HG03039 (cell line): ENCODE results near the gene ASAP2.
"Not testable (repeated sequence)": the region's sequence is repeated elsewhere in the genome, so short reads cannot be mapped to it uniquely, and the experiment has no call there.

Experiments
- ATAC-seq: cut with Tn5 transposase; IDR thresholded peaks from one replicate; pipeline ENCODE4 v1.9.1; 2021; ENCODE audit warnings: mild to moderate bottlenecking, moderate library complexity; ENCODE audit not compliant: unreplicated experiment

Gene ASAP2

DNA sequence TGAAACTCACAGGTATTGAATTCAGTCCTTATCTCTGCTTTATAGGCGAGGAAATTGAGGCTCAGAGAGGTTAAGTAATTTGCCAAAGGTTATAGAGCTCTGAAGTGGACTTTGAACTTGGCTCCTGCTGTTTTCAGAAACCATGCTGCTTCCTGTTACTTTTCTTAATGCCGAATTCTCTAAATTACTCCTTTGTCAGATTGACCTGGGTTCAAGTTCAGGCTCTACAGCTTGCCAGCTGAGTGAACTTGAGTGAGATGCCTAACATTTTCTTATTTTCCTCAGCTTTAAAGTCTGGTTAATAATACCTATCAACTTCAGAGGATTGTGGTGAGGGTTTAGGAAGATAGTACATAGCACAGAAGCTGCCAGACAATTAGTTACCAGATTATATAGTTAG, 3.4 kb downstream of the ASAP2 start:
- ATAC-seq: no peak

DNA sequence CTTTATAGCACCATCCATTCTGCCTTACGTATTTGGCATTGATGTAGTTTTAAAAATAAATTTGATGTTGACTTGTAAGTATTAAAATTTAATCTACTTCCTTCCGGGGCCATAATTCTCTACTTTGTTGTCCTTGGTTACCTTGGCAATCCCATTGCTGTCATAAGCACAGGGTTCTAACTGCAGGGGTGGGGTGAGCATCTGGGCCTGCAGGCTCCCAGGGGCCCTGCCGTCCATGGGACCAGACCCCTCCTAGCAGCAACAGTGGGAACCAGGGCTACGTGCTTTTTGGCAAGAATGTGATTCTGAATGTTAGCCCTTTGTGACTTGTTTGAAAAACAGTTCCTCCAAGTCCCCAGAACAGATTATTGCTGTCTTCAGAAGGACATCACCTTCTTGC, 4.9 kb downstream of the ASAP2 start:
- no peak for ATAC-seq

DNA sequence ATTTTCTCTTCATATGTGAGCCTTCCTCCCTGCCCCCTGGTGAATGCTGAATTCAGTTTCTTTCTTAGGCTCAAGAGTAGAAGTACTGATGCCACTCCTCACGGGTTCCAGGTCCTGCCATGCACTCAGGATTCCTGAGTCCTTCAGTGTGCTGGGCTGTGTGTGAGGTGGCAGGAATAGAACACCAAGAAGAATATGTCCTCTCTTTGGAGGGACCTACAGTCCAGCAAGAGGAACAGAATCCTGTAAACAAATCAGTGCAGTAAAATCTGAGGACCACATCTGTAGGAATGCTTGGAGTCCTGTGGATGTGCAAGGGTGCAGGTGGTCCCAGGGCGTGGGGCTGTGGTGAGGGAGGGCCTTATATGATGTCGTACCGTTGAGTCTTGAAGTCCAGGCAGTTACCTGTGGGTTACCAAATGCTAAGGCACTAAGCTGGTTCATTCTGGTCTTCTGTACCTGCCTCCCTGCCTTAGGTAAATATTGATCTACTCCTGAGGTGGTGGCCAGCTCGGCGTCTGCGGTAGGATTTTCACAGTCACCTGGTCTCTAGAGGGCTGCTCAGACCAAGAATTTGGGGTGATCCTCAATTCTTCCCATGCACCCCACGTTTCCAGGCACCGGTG, 5.5 kb downstream of the ASAP2 start:
- no peak for ATAC-seq

DNA sequence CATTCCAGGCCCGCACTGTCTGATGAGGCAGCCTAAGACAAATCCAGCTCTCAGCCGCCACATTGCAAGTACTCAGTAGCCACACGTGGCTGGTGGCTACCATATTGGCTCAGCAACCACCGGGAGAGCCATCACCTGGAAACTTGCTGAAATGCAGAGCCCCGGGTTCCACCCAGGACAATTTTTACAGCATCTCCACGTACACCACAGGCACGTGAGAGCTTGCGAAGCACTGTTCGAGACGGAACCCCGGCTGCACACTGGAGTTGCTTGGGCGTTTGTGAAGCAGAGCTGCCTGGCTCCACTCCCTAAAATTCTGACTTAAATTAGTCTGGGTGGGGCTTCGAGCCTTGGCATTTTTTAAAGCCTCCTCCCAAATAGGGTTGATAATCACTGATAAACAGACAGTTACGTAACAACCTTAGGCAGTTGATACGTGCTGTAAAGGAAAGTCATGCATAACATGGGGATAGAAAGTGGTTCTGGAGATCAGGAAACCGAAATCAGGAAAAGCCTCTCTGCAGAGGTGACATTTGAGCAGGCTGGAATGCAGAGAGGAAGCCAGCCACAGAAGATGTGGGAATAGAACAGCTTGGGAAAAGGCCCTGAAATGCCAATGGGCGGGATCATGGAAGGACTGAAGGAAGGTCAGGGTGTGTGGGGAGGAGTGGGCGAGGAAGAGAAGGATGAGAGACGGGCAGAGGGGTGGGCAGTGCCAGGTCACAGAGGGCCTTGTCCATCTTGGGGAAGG, 6.2 kb downstream of the ASAP2 start:
- ATAC-seq: no peak

DNA sequence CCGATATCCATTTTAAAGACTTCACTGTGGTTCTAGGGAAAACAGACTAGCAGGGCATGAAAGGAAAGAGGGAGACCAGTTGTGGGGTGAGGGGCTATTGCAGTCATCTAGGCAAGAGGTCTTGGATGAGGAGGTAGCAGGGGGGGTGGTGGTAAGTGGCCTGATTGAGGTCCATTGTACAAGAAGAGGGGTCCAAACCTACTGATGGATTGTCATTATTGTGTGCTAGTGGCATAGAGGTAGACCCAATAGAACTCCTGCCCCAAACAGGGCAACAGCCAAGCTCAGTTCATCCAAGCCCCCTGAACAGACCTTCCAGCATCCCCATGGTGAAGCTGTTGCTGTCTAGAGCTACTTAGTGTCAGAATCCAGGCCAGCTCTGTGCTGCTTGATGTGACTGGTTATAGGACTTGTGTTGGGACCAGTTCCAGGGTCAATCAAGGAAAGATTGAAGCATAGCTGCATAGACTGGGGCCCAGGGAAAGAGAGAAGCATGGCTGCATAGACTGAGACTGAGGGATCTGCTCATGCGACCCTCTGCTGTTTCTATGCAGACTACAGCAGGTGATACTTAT, 7.0 kb downstream of the ASAP2 start:
- no peak for ATAC-seq

DNA sequence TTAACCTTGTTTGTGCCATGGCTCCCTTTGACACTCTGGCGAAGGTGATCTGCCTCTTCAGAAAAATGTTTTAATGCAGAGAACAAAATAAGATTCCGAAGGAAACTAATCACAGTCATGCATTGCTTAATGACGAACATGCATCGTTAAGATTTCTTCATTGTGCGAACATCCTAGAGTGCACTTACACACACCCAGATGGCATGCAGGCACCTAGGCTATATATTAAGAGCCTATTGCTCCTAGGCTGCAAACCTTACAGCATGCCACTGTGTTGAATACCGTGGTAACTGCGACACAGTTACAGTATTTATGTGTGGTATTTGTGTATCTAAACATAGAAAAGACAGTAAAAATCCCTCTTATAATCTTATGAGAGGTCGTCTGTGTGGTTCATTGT, 8.3 kb downstream of the ASAP2 start:
- no peak for ATAC-seq

DNA sequence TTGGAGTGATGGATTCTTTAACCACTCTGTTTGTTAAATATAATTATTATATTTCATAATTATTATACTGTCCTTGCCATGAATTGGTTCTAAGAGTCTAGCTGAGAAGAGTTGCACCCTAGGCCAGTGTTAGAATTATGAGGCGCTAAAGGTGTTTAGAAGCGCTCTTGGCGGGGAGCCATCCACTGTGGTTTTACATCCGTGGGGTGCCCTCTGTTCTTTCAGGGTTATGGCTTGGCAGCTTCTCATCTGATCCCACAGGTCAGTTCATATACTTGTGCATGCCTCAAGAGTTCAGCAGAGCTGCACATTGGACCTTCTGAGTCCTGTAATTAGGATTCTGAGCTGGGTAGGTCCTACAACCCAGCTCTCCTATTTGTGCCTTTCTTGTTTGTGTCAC, 9.1 kb downstream of the ASAP2 start:
- ATAC-seq: no peak

DNA sequence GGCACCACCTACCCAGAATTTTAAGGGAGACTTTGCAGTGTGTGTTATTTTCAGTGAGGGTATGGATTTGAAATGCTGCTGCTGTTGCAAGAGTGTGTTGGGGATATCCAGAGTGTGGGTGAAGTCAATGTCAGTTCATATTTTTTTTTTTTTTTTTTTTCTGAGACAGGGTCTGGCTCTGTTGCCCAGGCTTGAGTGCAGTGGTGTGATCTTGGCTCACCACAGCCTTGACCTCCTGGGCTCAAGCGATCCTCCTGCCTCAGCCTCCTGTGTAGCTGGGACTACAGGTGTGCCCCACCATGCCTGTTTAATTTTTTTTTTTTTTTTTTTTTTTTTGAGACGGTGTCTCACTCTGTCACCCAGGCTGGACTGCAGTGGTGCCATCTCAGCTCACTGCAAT, 9.5 kb downstream of the ASAP2 start:
- ATAC-seq: not testable (repeated sequence)

DNA sequence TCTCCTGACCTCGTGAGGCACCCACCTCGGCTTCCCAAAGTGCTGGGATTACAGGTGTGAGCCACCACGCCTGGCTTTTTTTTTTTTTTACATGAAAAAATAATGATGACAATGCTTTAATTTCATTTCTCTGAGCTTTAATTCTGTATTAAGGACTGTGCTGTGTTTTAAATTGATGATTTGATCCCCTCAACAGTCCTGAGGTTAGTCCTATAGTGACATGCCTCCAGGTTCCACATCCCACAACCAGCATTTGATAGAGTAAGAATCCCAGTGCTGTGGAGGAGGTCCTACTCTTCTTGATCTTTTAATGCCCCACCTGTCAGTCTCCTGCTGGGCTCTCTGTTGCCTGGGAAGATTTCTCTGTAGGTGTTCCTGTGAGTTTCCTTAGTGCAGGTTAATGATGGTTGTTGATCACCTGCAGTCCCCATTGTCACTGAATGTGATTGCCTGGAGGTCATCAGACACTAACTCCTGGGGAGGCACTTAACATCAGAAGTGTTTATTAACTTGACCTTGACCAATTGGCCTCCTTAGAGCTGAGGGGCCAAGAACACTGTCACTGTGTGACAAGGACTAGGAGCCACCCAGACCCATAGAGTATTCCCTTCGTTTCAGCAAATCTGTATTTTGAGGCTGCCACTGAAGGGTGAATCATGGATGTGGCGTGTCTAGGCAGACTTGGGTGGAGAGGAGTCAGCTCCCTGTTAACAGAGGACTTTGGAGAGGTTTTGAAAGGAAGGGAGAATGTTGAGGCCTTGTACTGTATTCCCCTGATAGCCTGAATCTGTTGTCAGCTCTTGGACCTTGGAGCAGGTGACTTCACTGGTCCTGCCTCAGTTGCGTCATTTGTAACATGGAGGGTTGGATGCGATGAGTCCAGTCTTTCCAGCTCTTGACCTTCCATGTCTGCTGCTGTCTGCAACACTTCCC, 11.5 kb downstream of the ASAP2 start:
- ATAC-seq: no peak

DNA sequence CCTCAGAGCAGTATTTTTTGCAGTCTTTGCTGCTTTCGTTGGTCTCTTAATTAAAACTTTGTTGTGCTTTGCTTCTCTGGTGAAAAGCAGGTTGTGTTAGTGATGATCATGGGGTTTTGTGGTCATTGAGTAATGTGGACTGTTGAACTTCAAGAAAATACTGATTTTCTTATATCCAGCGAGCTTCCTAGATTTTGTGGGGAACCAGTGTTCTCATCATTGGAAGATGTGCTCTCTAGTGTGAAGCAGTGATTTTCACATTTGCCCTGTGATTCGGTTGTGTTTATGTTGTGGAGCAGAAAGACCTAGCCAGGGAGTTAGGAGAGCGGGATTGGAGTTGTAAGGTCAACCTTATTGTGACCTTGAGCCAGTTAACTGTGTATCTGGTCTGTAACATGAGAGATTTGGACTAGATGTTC, 12.4 kb downstream of the ASAP2 start:
- no peak for ATAC-seq

DNA sequence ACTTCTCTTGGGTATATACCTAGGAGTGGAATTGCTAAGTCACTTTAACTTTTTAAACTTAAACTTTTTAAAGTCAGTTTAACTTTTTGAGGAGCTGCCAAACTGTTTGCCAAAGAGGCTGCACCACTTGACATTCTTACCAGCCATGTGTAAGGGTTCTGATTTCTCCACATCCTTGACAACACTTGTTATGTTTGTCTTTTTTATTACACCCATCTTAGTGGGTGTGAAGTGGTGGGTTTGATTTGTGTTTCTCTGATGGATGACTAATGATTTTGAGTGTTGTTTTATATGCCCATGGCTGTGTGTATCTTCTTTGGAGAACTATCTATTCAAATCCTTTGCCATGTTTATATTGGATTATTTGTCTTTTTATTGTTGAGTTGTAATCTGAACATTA, 13.6 kb downstream of the ASAP2 start:
- ATAC-seq: no peak

DNA sequence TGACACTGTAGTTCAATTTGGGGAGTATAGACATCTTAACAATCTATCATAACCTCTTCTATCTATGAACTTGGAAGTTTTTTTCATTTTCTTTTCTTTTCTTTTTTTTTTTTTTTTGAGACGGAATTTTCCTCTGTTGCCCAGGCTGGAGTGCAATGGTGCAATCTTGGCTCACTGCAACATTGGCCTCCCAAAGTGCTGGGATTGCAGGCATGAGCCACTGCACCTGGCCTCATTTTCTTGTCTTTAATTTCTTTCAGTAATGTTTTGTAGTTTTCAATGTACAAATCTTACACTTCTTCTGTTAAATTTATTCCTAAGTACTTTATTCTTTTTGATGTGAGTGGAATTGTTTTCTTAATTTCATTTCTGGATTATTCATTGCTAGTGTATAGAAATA, 14.6 kb downstream of the ASAP2 start:
- ATAC-seq: no peak

DNA sequence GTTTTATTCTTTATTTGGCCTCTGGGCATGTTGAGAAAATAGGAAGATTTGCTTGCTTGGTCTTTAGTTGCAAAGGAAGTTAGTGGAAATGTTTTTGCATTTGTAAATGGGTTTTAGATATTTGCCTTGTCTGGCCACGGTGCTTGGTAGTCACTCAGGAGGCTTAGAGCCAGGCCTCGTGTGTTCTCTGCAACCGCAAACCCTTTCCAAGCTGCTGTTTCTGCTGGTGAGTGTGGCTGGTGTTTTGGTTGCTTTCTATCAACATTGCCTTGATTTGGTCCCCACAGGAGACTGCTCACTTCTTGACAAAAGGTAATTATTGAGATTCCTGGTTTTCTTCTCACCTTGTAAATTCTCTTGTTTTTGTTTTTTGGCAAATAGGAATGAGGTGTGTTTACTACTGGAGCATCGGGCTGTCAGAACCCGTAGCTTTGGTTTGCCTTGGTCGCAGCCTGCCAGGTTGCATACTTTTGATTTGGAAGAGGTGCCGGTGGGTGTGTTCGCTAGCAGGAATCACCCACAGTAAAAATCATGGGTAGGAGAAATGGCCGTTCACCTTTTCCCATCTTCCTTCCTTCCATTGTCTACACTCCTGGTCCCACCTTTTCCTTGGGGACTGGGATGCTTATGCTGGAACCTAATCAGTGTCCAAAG, 15.8 kb downstream of the ASAP2 start:
- no peak for ATAC-seq

DNA sequence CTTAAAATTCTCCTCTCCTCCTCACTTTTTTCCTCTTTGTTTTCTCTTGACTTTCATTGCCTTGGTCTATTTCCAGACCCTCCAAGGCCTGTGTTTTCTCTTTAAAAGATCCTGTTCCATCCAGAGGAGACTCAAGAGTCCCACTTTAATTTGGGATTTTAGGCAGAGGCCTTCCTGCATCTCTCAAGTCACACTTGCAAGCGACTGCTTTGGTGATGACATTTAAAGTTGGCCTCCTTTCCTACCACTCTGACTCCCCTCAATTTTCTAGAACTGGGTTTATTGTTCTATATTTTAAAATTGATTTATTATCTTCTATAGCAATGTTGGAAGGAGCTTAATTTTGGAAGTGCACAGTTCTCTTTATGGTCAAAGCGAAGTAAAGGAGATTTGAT, 16.3 kb downstream of the ASAP2 start:
- no peak for ATAC-seq

DNA sequence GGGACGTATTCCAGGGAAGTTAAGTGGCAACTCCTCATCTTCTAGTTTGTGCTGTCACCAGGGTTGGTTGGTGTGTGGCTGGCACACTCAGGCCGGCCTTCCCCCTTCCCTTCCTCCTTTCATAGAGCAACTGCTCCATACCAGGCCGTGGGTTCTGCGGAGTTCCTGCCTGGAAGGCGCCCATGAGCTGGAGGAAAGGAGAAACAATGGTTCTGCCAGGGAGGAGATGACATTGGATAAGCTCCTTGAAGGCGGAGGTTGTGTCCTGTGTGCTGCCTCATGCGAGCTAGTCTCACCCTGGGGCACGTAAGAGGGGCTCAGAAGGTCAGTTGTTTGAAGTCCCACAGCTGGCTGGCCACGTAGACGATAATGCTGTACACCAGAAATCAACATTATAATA, 19.2 kb downstream of the ASAP2 start:
- no peak for ATAC-seq

DNA sequence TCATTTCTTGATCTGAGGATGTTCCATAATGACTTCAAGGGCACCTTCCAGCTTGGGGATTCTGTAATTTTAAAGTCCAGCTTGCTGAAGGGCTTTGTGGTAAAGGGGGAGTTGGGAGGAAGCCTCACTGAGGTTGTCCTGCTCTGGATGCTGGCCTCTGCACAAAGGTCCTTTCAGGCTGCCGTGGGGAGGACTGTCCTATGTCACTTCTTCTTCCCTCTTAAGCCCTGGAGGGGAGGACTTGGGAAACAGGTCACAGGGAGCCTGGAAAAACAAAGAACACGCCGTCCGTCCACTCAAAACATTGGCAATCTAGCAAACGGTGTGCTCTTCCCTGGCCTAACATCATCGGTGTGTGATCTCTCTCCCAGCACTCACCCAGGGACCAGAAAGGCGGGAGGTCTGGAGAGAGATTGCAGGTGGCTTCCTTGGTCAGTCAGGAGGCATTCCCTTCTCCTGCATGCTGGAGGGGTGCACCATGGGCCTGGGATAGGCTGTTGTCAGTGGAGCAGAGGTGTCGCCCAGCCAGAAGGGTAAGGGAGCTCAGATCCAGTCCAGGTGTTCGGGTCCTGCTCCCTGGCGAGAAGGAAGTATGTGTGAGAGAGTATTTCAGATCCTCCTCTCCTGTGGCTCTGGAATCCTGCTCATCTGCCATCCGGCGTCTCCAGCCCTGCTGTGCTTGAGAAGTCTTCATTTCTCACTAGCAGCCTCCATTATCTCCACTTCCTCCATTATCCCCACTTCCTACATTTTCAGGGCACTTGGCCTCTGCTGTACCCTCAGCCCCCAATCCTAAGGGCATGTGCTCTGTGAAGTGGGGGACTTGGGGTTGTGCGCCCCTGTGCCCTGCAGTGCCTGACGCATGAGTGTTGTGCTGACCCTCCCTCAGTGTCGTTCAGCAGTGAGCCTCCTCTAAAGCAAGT, 20.1 kb downstream of the ASAP2 start:
- ATAC-seq: no peak

DNA sequence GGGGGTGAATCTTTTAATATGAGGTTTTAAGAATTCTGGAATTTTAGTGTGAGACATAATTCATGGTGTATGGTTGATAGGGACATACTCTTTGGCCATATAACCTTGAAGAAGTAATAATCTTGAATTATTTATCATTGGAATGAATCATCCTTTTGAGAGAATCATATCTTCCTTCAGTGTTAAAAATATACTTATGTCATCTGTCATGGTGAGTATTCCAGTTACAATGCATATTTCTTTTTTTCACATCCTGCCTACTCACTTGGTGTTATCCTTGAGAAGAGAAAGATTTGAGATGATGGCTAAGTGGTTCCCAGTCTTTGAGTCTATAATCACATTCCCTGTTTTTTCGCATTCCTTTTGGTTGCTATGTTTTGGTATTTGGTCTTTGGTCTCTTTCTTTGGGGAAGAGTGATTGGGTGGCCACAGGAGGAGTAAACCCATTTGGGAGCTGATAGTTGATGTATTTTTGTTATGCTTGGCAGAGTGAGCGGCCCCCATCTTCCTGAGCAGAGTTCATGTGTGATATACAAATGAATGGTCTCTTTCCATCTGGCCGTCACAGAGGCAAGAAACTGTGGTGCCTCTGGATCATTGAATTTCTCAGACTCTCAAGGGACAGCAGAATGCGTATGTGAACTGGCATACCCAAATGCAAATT, 21.6 kb downstream of the ASAP2 start:
- ATAC-seq: no peak

DNA sequence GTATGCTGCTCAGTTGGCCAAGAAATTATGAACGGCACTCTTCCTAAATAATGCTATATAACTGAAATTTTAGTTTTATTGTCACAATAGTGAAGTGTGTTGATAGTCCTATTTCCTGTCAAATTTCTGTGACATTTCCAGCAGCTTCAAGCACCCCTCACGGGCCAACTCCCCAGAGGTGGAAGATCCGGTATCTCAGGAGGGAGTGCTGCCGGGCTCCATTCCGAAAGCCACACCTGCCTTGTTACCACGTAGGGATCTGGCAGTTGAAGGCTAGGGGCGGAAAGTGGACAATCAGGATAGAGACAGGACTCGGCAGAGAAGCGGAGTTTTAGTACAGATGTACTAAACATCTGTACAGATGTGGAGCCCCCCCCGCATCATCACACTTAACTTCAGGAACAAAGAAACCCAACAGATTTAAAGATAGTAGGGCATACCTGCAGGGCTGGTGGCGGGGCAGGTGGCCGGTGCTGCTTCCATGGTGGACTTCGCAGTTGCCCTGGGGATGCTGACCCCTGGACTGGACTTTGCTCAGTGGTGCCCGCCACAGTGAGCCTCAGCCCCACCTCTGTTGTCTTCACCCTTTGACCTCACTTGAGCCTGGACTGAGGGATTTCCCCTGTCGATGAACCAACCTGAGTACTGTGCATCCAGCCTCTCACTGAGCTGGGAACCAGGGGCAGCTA, 22.3 kb downstream of the ASAP2 start:
- ATAC-seq: no peak

DNA sequence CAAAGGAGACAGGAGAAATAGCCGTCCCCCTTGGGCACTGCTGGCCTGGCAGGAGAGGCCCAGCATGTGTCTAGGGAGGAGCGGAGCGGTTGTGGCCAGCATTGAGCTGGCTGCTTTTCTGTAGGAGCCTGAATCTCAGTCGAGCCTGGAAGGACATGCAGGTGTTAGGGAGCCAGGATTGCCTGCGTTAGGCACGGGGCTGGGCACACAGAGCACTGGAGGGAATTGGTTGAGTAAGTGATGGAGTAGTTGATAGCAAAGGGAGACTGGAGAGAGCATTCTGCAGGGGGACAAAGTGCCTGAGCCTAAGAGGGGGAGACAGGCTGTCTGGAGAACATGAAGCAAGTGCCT, 22.8 kb downstream of the ASAP2 start:
- no peak for ATAC-seq
